H9 (cell line): Measurements from ENCODE around the gene KMT5B. TPM values are rescaled to one million over a fixed set of nuclear protein-coding genes. Genes with fewer than 3 reads are reported as not detected.

Source experiments
- DNase-seq: peaks from one replicate; pipeline ENCODE4 v3.0.0-alpha.2; 2017
- H2AFZ ChIP-seq: one replicate; pipeline ENCODE4 v1.6.1; 2013; ENCODE audit warnings: mild to moderate bottlenecking, low read length, control low read depth, moderate library complexity
- H2AK5ac ChIP-seq: 2 replicates; pipeline ENCODE4 v1.6.1; 2013; ENCODE audit warnings: low read length, control low read depth, mixed read lengths; ENCODE audit not compliant: insufficient read length
- H2BK120ac ChIP-seq: one replicate; pipeline ENCODE4 v1.6.1; 2013; ENCODE audit warnings: low read depth, mild to moderate bottlenecking, low read length, control low read depth, inconsistent platforms; ENCODE audit not compliant: poor library complexity, severe bottlenecking
- H2BK12ac ChIP-seq: 2 replicates; pipeline ENCODE4 v1.6.1; 2013; ENCODE audit warnings: low read length, control low read depth, mixed read lengths, low read depth; ENCODE audit not compliant: insufficient read length
- H2BK15ac ChIP-seq: 2 replicates; pipeline ENCODE4 v1.6.1; 2013; ENCODE audit warnings: low read depth, low read length, control low read depth
- H2BK20ac ChIP-seq: one replicate; pipeline ENCODE4 v1.6.1; 2013; ENCODE audit warnings: low read depth, mild to moderate bottlenecking, low read length, control low read depth, inconsistent platforms; ENCODE audit not compliant: poor library complexity, severe bottlenecking
- H2BK5ac ChIP-seq: 2 replicates; pipeline ENCODE4 v1.6.1; 2013; ENCODE audit warnings: low read length, control low read depth, mixed read lengths; ENCODE audit not compliant: insufficient read length
- H3K14ac ChIP-seq: 2 replicates; pipeline ENCODE4 v1.6.1; 2013; ENCODE audit warnings: low read length, control low read depth; ENCODE audit not compliant: insufficient read depth
- H3K18ac ChIP-seq: 2 replicates; pipeline ENCODE4 v1.6.1; 2013; ENCODE audit warnings: low read depth, mild to moderate bottlenecking, mixed read lengths, low read length, control low read depth; ENCODE audit not compliant: insufficient read length
- H3K23ac ChIP-seq: 2 replicates; pipeline ENCODE4 v1.6.1; 2013; ENCODE audit warnings: low read length, control low read depth, mixed read lengths, low read depth; ENCODE audit not compliant: insufficient read length
- H3K23me2 ChIP-seq: 2 replicates; pipeline ENCODE4 v1.6.1; 2013; ENCODE audit warnings: low read depth, mild to moderate bottlenecking, mixed read lengths, low read length, control low read depth; ENCODE audit not compliant: insufficient read length, poor library complexity, severe bottlenecking
- H3K27ac ChIP-seq: 2 replicates; pipeline ENCODE4 v1.5.1; 2013; ENCODE audit warnings: low read length, control low read depth, mixed read lengths, low read depth; ENCODE audit not compliant: insufficient read length
- H3K27me3 ChIP-seq: 2 replicates; pipeline ENCODE4 v1.6.1; 2013; ENCODE audit warnings: low read length, control low read depth, inconsistent platforms; ENCODE audit not compliant: insufficient read depth
- H3K4ac ChIP-seq: 2 replicates; pipeline ENCODE4 v1.6.1; 2013; ENCODE audit warnings: low read depth, mild to moderate bottlenecking, control low read depth, inconsistent platforms, low read length, moderate library complexity
- H3K4me1 ChIP-seq: 2 replicates; pipeline ENCODE4 v1.6.1; 2013; ENCODE audit warnings: low read length, control low read depth, inconsistent platforms; ENCODE audit not compliant: insufficient read depth
- H3K4me2 ChIP-seq: 2 replicates; pipeline ENCODE4 v1.6.1; 2013; ENCODE audit warnings: low read length, control low read depth, mixed read lengths; ENCODE audit not compliant: insufficient read length, insufficient read depth
- H3K56ac ChIP-seq: 2 replicates; pipeline ENCODE4 v1.6.1; 2013; ENCODE audit warnings: low read depth, mild to moderate bottlenecking, mixed read lengths, low read length, control low read depth; ENCODE audit not compliant: insufficient read length
- H3K79me1 ChIP-seq: 2 replicates; pipeline ENCODE4 v1.6.1; 2013; ENCODE audit warnings: low read depth, mild to moderate bottlenecking, moderate library complexity, low read length, control low read depth, inconsistent platforms; ENCODE audit not compliant: insufficient read depth, poor library complexity, severe bottlenecking
- H3K79me2 ChIP-seq: 2 replicates; pipeline ENCODE4 v1.6.1; 2013; ENCODE audit warnings: low read length, control low read depth, inconsistent platforms; ENCODE audit not compliant: insufficient read depth
- H3K9ac ChIP-seq: 2 replicates; pipeline ENCODE4 v1.6.1; 2013; ENCODE audit warnings: low read length, control low read depth, mixed read lengths; ENCODE audit not compliant: insufficient read length; ENCODE audit errors: extremely low read depth
- H3K9me3 ChIP-seq: one replicate; pipeline ENCODE4 v1.6.1; 2013; ENCODE audit warnings: low read depth, low read length, inconsistent platforms; ENCODE audit not compliant: control insufficient read depth
- H3T11ph ChIP-seq: one replicate; pipeline ENCODE4 v1.6.1; 2013; ENCODE audit warnings: mild to moderate bottlenecking, low read length, control low read depth, inconsistent platforms
- H4K20me1 ChIP-seq: one replicate; pipeline ENCODE4 v1.6.1; 2013; ENCODE audit not compliant: control insufficient read depth, insufficient read length, insufficient read depth
- H4K5ac ChIP-seq: 2 replicates; pipeline ENCODE4 v1.6.1; 2013; ENCODE audit warnings: low read depth, mild to moderate bottlenecking, mixed read lengths, low read length, control low read depth; ENCODE audit not compliant: insufficient read length
- H4K8ac ChIP-seq: replicated peaks from 2 replicates; pipeline ENCODE4 v1.6.1; 2013; ENCODE audit warnings: low read length, control low read depth, mixed read lengths, low read depth; ENCODE audit not compliant: insufficient read length
- H4K91ac ChIP-seq: 2 replicates; pipeline ENCODE4 v1.6.1; 2013; ENCODE audit warnings: low read depth, mild to moderate bottlenecking, moderate library complexity, mixed read lengths, low read length, control low read depth; ENCODE audit not compliant: insufficient read length
- H3K27ac Mint-ChIP-seq, 3 experiments: 2 replicates in 2 of 3; 3 replicates in 1 of 3; pipeline ENCODE4 v1.8.0; 2020 to 2021; ENCODE audit warnings: mixed read lengths in 3 of 3, mild to moderate bottlenecking in 1 of 3, moderate library complexity in 1 of 3
- H3K27me3 Mint-ChIP-seq: 2 replicates; pipeline ENCODE4 v1.8.0; 2021; ENCODE audit warnings: low read depth, mild to moderate bottlenecking, moderate library complexity, mixed read lengths
- H3K36me3 Mint-ChIP-seq, 3 experiments: 2 replicates in 2 of 3; 3 replicates in 1 of 3; pipeline ENCODE4 v1.8.0; 2020 to 2021; ENCODE audit warnings: low read depth in 3 of 3, mixed read lengths in 3 of 3; ENCODE audit not compliant: insufficient read depth in 1 of 3
- H3K4me1 Mint-ChIP-seq, 2 experiments: 2 replicates each; pipeline ENCODE4 v1.8.0; 2020; ENCODE audit warnings: mixed read lengths in 2 of 2
- H3K4me3 Mint-ChIP-seq, 2 experiments: 2 replicates in 1 of 2; 3 replicates in 1 of 2; pipeline ENCODE4 v1.8.0; 2020 to 2021; ENCODE audit warnings: mild to moderate bottlenecking in 2 of 2, mixed read lengths in 2 of 2, moderate library complexity in 1 of 2
- H3K9me3 Mint-ChIP-seq, 2 experiments: 2 replicates in 1 of 2; 3 replicates in 1 of 2; pipeline ENCODE4 v1.8.0; 2020; ENCODE audit warnings: mild to moderate bottlenecking in 2 of 2, mixed read lengths in 2 of 2, moderate library complexity in 1 of 2
- WGBS: extraction: QIAGEN DNeasy Blood & Tissue Kit; methylation state at CpG from one replicate; pipeline ENCODE4 v1.1.7; 2013; ENCODE audit warnings: missing lambda C conversion rate, low lambda C conversion rate, mixed read lengths; ENCODE audit not compliant: insufficient read length; ENCODE audit errors: extremely low coverage; 5-methylcytosine and 5-hydroxymethylcytosine counted together
- total RNA-seq: library from RNA; stranded (reverse); gene quantifications from 2 replicates; pipeline ENCODE4 v1.2.1, GENCODE V29; 2021
- TF ChIP-seq, protein P1 (sequence below): fragments of 200-600 bp; sonication (generic); conservative IDR thresholded peaks from 3 replicates; pipeline ENCODE4 v1.8.0; 2021; ENCODE audit warnings: antibody characterized with exemption, mild to moderate bottlenecking

The KMT5B gene
- total RNA-seq, 1 experiment from 2014 or later = 61.6 TPM

DNA sequence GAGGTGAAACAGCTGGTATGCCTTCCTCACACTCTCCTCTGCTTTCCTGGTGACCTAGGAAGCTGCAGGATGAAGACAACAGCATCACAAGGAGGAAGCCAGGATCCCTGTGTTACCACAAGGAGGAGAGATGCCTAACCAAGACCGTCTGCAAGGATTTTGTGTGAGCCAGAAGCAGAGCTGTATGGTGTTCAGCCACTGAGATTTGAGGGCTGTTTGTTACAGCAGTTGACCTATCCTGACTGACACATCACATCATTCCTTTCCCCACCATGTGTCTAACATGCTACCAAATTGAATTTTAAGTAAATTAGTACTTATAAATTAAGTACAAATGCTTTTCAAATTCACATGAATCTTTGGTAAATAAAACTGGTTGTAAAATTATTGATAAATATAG lies 83.0 kb downstream of the KMT5B start:
- Histone ChIP-seq H4K8ac (no peak overlapping the region), H3K9ac (no peak overlapping the region), H4K5ac (no peak overlapping the region), H2BK15ac (no peak overlapping the region), H3K79me1 (no peaks in the 10 kb centered on the region), H4K20me1 (no peaks in the 10 kb centered on the region), H3K9me3 (peaks cover 12% of the 10 kb centered on the region), H2AK5ac (no peak overlapping the region), H3K23ac (no peak overlapping the region), H2AFZ (no peak overlapping the region), H3K79me2 (no peaks in the 10 kb centered on the region), H2BK20ac (no peak overlapping the region), H2BK120ac (no peak overlapping the region), H2BK5ac (no peak overlapping the region), H3K4ac (no peak overlapping the region), H3K56ac (no peak overlapping the region), H4K91ac (no peak overlapping the region), H3K27ac (no peak overlapping the region), H3K14ac (no peak overlapping the region), H3K27me3 (no peaks in the 10 kb centered on the region), H2BK12ac (no peak overlapping the region), H3K23me2 (peaks cover 4% of the 10 kb centered on the region), H3K4me2 (no peak overlapping the region), H3K4me1 (peaks cover 5% of the 10 kb centered on the region; the same call in 1 of the 2 replicates), H3T11ph (no peak overlapping the region), H3K18ac (peak overlapping the region; percentile 15)
- DNase-seq = no peak
- no peak overlapping the region; a peak in 1 of 5 replicates for H3K4me3 Mint-ChIP-seq
- H3K36me3 Mint-ChIP-seq = peaks cover 27 to 35% (median 30%) of the 10 kb centered on the region in 3 experiments
- no CpG with 5 or more reads among the region's 1 CpG for WGBS
- H3K27ac Mint-ChIP-seq = no peak overlapping the region
- peaks cover 36 to 41% of the 10 kb centered on the region in 2 experiments for H3K4me1 Mint-ChIP-seq
- peaks cover 49 to 53% of the 10 kb centered on the region in 2 experiments for H3K9me3 Mint-ChIP-seq
- H3K27me3 Mint-ChIP-seq = peaks cover 5% of the 10 kb centered on the region
- TF ChIP-seq, protein P1, sequence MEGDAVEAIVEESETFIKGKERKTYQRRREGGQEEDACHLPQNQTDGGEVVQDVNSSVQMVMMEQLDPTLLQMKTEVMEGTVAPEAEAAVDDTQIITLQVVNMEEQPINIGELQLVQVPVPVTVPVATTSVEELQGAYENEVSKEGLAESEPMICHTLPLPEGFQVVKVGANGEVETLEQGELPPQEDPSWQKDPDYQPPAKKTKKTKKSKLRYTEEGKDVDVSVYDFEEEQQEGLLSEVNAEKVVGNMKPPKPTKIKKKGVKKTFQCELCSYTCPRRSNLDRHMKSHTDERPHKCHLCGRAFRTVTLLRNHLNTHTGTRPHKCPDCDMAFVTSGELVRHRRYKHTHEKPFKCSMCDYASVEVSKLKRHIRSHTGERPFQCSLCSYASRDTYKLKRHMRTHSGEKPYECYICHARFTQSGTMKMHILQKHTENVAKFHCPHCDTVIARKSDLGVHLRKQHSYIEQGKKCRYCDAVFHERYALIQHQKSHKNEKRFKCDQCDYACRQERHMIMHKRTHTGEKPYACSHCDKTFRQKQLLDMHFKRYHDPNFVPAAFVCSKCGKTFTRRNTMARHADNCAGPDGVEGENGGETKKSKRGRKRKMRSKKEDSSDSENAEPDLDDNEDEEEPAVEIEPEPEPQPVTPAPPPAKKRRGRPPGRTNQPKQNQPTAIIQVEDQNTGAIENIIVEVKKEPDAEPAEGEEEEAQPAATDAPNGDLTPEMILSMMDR = no peak
